Upper lobe of left lung (tissue), 4 donors: ENCODE measurements around the gene DNAJC1.

Source experiments
- CTCF ChIP-seq, 6 experiments: fragments of 450-650 bp in 4 of 6; fragments of 200-600 bp in 2 of 6; sonication (generic) in 2 of 6; IDR thresholded peaks; one replicate each; pipeline ENCODE4 v1.5.1; 2016 to 2019; ENCODE audit warnings: antibody characterized with exemption in 6 of 6
- EP300 ChIP-seq, 4 donors: sonication (generic); formaldehyde crosslinking; IDR thresholded peaks; one replicate each; pipeline ENCODE4 v1.5.1; 2017; ENCODE audit warnings: antibody characterized with exemption in 4 of 4, control low read depth in 2 of 4
- POLR2A ChIP-seq, 4 donors: fragments of 450-650 bp; IDR thresholded peaks; one replicate each; pipeline ENCODE4 v1.5.1; 2016 to 2017; ENCODE audit warnings: antibody characterized with exemption in 4 of 4, mild to moderate bottlenecking in 2 of 4
- POLR2AphosphoS5 ChIP-seq, 2 donors: sonication (generic); formaldehyde crosslinking; IDR thresholded peaks; one replicate each; pipeline ENCODE4 v1.5.1; 2017; ENCODE audit warnings: antibody characterized with exemption in 2 of 2

GRCh38 chr10:21959998-21960397, 43.5 kb downstream of the DNAJC1 start:
- TF ChIP-seq CTCF (IDR thresholded peaks at IDR 0.05) (no peak), EP300 (IDR thresholded peaks at IDR 0.05) (no peak), POLR2A (IDR thresholded peaks at IDR 0.05) (no peak), POLR2AphosphoS5 (IDR thresholded peaks at IDR 0.05) (no peak)
